ENCODE measurements around the gene CUX1.
A peak's percentile ranks its signal among the peaks of the same experiment; 100 is the strongest.

Gene CUX1

DNA sequence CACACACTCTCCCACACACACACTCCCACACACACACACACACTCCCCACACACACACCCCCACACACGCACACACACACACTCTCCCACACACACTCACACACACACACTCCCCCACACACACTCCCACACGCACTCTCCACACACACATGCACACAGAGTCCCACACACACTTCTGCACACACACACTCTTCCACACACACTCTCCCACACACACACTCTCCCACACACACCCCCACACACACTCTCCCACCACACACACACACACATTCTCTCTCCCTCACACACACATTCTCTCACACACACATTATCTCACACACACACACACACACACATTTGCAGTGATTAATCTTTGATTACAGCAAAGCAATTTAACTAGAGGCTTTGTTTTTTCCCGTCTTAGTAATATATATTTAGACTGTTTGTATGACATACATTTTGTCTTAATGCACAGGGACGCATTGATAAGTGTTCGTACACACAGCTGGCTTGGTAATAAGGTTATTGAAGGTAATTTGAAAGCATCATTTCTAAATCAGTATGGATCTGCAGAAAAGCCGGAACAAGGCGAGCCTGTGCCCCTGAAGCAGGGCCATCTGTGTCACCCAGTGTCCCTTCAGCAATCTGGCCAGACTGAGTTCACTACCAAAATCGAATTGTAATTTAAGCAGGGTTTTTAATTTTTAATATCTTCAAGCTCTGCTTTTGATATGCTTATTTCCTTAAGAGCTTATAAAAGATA, 399.3 kb downstream of the CUX1 start:
- ChIA-PET CTCF (no interaction called here), POLR2A (no interaction called here)
- Histone ChIP-seq H3K4me1 (ENCODE audit: control insufficient read depth, insufficient read depth, low read length) (no peaks in the 10 kb centered on the region), H3K27ac (ENCODE audit: extremely low read depth, low read depth, low read length) (no peak overlapping the region), H3K36me3 (ENCODE audit: control insufficient read depth in 2 of 2, insufficient read depth in 1 of 2, low read length in 2 of 2) (peaks cover 0 to 3% of the 10 kb centered on the region in 2 experiments; a peak in 2 of 3 replicates), H3K9me3 (ENCODE audit: control insufficient read depth, insufficient read depth, low read depth, low read length) (no peaks in the 10 kb centered on the region), H3K4me3 (ENCODE audit: low read depth, low read length) (no peak overlapping the region)
- TF ChIP-seq ZNF776 (tag by site-specific recombination; IDR thresholded peaks at IDR 0.05; ENCODE audit: borderline replicate concordance) (peak; percentile 51; the same call in 1 of the 2 replicates), KLF10 (tag by site-specific recombination; IDR thresholded peaks at IDR 0.05) (no peak), ZFHX2 (tag by site-specific recombination; conservative IDR thresholded peaks at IDR 0.05) (peak; percentile 100), ZNF560 (tag by site-specific recombination; IDR thresholded peaks at IDR 0.05; ENCODE audit: borderline replicate concordance) (no peak), ZNF221 (tag by site-specific recombination; IDR thresholded peaks at IDR 0.05; ENCODE audit: borderline replicate concordance) (no peak), ZNF354C (tag by site-specific recombination; IDR thresholded peaks at IDR 0.05; ENCODE audit: borderline replicate concordance, low read depth) (no peak), ZNF266 (tag by site-specific recombination; IDR thresholded peaks at IDR 0.05; ENCODE audit: low read depth) (peak; percentile 33; the same call in 1 of the 2 replicates), ZNF514 (tag by site-specific recombination; IDR thresholded peaks at IDR 0.05) (no peak), EGR2 (tag by site-specific recombination; IDR thresholded peaks at IDR 0.05; ENCODE audit: low read depth) (peak; percentile 100), ZNF610 (tag by site-specific recombination; IDR thresholded peaks at IDR 0.05; ENCODE audit: borderline replicate concordance) (no peak)
- TF ChIP-seq, protein P1, sequence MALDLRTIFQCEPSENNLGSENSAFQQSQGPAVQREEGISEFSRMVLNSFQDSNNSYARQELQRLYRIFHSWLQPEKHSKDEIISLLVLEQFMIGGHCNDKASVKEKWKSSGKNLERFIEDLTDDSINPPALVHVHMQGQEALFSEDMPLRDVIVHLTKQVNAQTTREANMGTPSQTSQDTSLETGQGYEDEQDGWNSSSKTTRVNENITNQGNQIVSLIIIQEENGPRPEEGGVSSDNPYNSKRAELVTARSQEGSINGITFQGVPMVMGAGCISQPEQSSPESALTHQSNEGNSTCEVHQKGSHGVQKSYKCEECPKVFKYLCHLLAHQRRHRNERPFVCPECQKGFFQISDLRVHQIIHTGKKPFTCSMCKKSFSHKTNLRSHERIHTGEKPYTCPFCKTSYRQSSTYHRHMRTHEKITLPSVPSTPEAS (tag by site-specific recombination; IDR thresholded peaks at IDR 0.05) = peak; percentile 98
- TF ChIP-seq, protein P2, sequence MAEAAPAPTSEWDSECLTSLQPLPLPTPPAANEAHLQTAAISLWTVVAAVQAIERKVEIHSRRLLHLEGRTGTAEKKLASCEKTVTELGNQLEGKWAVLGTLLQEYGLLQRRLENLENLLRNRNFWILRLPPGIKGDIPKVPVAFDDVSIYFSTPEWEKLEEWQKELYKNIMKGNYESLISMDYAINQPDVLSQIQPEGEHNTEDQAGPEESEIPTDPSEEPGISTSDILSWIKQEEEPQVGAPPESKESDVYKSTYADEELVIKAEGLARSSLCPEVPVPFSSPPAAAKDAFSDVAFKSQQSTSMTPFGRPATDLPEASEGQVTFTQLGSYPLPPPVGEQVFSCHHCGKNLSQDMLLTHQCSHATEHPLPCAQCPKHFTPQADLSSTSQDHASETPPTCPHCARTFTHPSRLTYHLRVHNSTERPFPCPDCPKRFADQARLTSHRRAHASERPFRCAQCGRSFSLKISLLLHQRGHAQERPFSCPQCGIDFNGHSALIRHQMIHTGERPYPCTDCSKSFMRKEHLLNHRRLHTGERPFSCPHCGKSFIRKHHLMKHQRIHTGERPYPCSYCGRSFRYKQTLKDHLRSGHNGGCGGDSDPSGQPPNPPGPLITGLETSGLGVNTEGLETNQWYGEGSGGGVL (tag by site-specific recombination; IDR thresholded peaks at IDR 0.05) = 0 out of 2 replicates have a peak, but pooled peaks have one; percentile 16
- TF ChIP-seq, protein P3, sequence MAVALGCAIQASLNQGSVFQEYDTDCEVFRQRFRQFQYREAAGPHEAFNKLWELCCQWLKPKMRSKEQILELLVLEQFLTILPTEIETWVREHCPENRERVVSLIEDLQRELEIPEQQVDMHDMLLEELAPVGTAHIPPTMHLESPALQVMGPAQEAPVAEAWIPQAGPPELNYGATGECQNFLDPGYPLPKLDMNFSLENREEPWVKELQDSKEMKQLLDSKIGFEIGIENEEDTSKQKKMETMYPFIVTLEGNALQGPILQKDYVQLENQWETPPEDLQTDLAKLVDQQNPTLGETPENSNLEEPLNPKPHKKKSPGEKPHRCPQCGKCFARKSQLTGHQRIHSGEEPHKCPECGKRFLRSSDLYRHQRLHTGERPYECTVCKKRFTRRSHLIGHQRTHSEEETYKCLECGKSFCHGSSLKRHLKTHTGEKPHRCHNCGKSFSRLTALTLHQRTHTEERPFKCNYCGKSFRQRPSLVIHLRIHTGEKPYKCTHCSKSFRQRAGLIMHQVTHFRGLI (tag by site-specific recombination; IDR thresholded peaks at IDR 0.05) = no peak

DNA sequence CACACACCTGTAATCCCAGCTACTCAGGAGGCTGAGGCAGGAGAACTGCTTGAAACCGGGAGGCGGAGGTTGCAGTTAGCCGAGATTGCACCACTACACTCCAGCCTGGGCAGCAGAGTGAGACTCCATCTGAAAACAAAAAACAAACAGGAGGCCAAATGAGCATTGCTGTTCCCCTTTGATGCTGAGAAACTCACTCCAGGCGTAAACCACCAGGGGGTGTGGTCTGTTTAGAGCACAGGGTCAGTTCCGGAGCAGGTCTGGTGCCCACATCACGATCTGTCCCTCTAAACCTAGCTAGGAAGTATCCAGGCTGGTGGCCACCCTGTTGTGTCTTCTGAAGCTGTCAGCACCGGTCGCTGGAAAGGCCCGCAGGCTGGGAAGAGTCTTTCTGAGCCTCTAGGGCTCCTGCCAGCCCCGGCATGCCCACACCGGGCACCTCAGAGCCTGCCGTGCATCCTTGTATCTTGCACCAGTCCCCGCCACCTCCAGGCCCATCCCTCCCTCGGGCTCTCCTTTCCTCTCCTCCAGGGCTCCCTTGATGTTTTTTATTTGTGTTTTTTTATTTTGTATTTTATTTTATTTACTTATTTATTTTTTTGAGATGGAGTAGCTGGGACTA, 402.9 kb downstream of the CUX1 start:
- Histone ChIP-seq H3K36me3 (ENCODE audit: control insufficient read depth in 2 of 2, insufficient read depth in 1 of 2, low read length in 2 of 2) (peaks cover 0 to 3% of the 10 kb centered on the region in 2 experiments; a peak in 2 of 3 replicates), H3K9me3 (ENCODE audit: control insufficient read depth, insufficient read depth, low read depth, low read length) (no peaks in the 10 kb centered on the region), H3K27ac (ENCODE audit: extremely low read depth, low read depth, low read length) (no peak overlapping the region), H3K4me1 (ENCODE audit: control insufficient read depth, insufficient read depth, low read length) (no peaks in the 10 kb centered on the region), H3K4me3 (ENCODE audit: low read depth, low read length) (no peak overlapping the region)
- TF ChIP-seq ZNF600 (tag by site-specific recombination; IDR thresholded peaks at IDR 0.05) = peak; percentile 38; the same call in 1 of the 2 replicates
- TF ChIP-seq, protein P4, sequence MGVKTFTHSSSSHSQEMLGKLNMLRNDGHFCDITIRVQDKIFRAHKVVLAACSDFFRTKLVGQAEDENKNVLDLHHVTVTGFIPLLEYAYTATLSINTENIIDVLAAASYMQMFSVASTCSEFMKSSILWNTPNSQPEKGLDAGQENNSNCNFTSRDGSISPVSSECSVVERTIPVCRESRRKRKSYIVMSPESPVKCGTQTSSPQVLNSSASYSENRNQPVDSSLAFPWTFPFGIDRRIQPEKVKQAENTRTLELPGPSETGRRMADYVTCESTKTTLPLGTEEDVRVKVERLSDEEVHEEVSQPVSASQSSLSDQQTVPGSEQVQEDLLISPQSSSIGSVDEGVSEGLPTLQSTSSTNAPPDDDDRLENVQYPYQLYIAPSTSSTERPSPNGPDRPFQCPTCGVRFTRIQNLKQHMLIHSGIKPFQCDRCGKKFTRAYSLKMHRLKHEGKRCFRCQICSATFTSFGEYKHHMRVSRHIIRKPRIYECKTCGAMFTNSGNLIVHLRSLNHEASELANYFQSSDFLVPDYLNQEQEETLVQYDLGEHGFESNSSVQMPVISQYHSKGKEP (tag by site-specific recombination; IDR thresholded peaks at IDR 0.05) = no peak
- TF ChIP-seq ZNF121 (tag by site-specific recombination; IDR thresholded peaks at IDR 0.05) = peak; percentile 45; the same call in 1 of the 2 replicates
- TF ChIP-seq ZNF266 (tag by site-specific recombination; IDR thresholded peaks at IDR 0.05; ENCODE audit: low read depth) = no peak
- no peak for TF ChIP-seq ZNF555 (tag by site-specific recombination; conservative IDR thresholded peaks at IDR 0.05)
- ChIA-PET CTCF (interaction anchor here (0.7 kb wide), 1 partner anchor 24 kb away, joined by 3 read pairs; no protein-coding TSS in a partner anchor), POLR2A (no interaction called here)
